ENCODE measurements around the gene MYG1. TPM values are rescaled to one million over a fixed set of nuclear protein-coding genes. Genes with fewer than 3 reads are reported as not detected.

MYG1 gene
- total and polyA plus RNA-seq, 2 of the 13 experiments (the other 11 are each of a cell fraction or from before 2014, with no cell fraction given), result 38.6 to 58.0 TPM

DNA sequence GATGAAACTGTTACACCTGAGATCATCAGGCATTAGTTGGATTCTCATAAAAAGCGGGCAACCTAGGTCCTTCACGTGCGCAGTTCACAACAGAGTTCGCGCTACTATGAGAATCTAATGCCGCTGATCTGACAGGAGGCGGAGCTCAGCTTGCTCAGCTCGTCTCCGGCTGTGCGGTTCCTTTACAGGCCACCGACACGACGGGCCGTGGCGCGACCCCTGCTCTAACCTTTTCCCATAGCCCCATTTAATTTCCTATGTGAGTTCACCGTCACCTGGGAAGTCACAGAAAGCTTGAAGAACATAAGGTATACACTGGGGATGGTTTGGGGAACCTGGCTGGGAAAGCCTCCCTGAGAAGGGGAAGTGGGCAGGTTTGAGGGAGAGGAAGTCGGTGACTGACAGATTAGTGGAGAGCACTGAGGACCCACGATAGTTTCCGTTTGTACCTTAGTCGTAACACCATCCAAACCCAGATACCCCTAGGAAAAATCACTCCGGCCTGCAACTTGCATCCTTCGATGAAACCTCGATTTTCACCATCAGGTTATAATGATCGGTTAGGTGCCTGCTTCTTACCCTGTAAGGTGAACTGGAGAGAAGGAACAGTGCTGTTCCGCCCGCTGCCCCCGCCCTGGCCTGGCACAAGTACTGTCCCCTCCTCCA is 24.8 kb downstream of the MYG1 start (continued):
- TF ChIP-seq ZNF687 (CRISPR knock-in tag; IDR thresholded peaks at IDR 0.05), result no peak
- no peak for TF ChIP-seq TRAFD1 (CRISPR knock-in tag; IDR thresholded peaks at IDR 0.05; ENCODE audit: borderline replicate concordance)
- TF ChIP-seq TRIM24 (CRISPR knock-in tag; IDR thresholded peaks at IDR 0.05), result no peak
- no peak for TF ChIP-seq MAX (IDR thresholded peaks at IDR 0.05)
- no peak for TF ChIP-seq LCORL (IDR thresholded peaks at IDR 0.05)
- TF ChIP-seq LCORL (CRISPR knock-in tag; IDR thresholded peaks at IDR 0.05), result no peak
- no peak for TF ChIP-seq KLF15 (CRISPR knock-in tag; IDR thresholded peaks at IDR 0.05; ENCODE audit: borderline replicate concordance)
- TF ChIP-seq SMYD3 (CRISPR knock-in tag; IDR thresholded peaks at IDR 0.05), result no peak
- no peak for TF ChIP-seq ZNF274 (CRISPR knock-in tag; IDR thresholded peaks at IDR 0.05)
- TF ChIP-seq HOXA7 (CRISPR knock-in tag; IDR thresholded peaks at IDR 0.05), result no peak
- TF ChIP-seq ZNF605 (CRISPR knock-in tag; IDR thresholded peaks at IDR 0.05), result no peak
- 0 out of 2 replicates have a peak, but pooled peaks have one; percentile 18 for TF ChIP-seq ZNF292 (CRISPR knock-in tag; IDR thresholded peaks at IDR 0.05; ENCODE audit: borderline replicate concordance, low read depth)
- no peak for TF ChIP-seq ZNF441 (CRISPR knock-in tag; IDR thresholded peaks at IDR 0.05; ENCODE audit: borderline replicate concordance)
- no peak for TF ChIP-seq ZNF737 (CRISPR knock-in tag; IDR thresholded peaks at IDR 0.05; ENCODE audit: borderline replicate concordance)
- no peak for TF ChIP-seq ZNF724P (CRISPR knock-in tag; IDR thresholded peaks at IDR 0.05; ENCODE audit: borderline replicate concordance)
- TF ChIP-seq ZHX1 (CRISPR knock-in tag; IDR thresholded peaks at IDR 0.05; ENCODE audit: low read depth), result 0 out of 2 replicates have a peak, but pooled peaks have one; percentile 13
- TF ChIP-seq ZNF773 (CRISPR knock-in tag; IDR thresholded peaks at IDR 0.05; ENCODE audit: borderline replicate concordance), result 0 out of 2 replicates have a peak, but pooled peaks have one; percentile 42
- TF ChIP-seq, protein P1, sequence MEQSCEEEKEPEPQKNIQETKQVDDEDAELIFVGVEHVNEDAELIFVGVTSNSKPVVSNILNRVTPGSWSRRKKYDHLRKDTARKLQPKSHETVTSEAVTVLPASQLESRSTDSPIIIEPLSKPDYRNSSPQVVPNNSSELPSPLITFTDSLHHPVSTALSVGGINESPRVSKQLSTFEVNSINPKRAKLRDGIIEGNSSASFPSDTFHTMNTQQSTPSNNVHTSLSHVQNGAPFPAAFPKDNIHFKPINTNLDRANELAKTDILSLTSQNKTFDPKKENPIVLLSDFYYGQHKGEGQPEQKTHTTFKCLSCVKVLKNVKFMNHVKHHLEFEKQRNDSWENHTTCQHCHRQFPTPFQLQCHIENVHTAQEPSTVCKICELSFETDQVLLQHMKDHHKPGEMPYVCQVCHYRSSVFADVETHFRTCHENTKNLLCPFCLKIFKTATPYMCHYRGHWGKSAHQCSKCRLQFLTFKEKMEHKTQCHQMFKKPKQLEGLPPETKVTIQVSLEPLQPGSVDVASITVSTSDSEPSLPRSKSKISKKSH (CRISPR knock-in tag; IDR thresholded peaks at IDR 0.05; ENCODE audit: borderline replicate concordance), result no peak

Data from HepG2 (cell line).